ENCODE measurements around the gene NWD2.
"Not testable (repeated sequence)": the region's sequence is repeated elsewhere in the genome, so short reads cannot be mapped to it uniquely, and the experiment has no call there.

The NWD2 gene, protein sequence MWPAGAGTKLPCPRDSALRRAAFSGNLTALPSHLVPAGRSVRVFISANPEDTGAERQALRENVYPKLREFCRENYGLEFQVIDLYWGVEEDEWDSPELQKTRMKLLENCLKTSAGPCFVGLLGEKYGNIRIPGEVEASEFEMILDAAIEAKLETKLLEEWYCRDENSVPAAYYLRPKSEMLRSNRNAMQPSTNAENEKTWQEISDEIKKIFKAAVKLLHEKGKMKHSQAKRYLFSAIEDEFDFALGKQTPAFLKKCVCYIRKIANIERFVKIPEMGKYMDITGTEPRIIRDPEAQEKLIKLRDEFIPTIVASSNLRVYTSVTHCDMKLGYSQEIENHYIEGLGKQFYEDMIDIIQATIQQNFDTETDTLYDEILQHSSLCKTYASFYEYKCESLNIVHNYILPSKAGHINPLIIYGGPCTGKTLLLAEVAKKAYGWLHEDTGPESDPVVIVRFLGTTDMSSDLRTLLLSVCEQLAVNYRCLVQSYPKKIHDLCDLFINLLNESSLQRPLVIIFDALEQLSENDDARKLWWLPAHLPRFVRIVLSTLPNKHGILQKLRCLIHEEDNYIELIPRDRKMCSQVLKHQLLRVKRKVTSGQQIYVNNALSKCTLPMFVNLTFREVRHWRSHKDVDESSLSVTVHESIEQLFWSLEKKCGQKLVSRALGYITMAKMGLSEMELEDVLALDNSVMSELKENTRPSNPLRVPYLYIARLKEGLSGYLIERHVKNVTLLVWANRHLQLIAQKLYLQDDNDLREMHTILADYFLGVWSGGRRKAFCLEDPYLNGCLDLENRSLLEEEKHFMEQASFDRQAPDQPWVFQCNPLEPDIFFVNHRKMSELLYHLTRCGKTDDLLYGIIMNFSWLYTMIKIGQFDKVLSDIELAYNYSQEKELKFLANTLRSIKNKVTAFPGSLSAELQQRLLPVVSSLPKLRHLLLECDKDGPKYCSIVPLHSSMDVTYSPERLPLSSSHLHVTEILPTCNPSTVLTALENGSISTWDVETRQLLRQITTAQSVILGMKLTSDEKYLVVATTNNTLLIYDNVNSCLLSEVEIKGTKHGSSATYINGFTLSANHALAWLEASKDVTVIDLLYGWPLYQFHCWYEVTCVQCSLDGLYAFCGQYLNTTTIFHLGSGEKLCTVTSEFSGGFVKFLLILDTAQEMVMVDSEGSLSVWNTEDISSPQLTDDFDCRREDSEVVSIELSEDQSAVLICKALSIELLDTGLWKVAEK (N-terminal part only)

DNA sequence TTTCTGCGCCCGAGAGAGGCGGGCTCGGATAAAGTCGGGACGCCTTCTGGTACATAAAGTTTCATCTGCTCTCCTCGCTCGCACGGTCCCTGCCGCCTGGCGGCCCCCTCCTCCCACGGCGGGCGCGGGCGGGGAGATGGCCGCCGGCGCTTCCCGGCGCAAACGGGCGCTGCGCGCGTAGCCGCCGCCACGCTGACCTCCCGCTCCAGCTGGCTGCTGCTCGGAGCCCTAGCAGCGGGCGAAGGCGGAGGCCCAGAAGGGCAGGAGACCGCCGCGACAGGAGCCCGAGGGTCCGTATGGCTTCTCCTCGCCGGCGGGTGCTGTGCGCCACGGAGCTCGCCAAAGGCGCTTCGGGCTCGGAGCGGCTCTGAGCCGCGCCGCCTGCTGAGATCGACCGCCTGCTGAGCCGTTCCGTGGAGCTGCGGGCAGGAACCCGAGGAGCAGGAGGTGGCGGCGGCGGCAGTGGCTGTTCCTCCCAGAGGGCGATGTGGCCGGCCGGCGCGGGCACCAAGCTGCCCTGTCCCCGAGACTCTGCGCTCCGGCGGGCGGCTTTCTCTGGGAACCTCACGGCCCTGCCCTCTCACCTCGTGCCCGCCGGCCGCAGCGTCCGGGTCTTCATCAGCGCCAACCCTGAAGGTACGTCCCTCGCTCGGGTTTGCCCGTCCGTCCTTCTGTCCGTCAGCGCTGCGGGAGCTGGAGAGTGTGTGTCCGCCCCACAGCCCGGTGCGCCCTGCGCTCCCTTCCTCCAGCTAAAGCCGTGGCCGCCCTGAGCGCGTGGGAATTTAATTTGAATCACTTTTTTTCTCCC, at the start of gene NWD2:
Gene NWD2, plus strand, starts transcription at position 161 of the 808 bp plus-strand sequence. Its CDS starts 325 bp downstream, at position 486.
- H3K4me3 ChIP-seq, result peak within 1 kb of the TSS in 3 of 7 experiments; percentile 4 to 14 (median 6)
- no peak within 1 kb of the TSS for H3K27ac ChIP-seq

DNA sequence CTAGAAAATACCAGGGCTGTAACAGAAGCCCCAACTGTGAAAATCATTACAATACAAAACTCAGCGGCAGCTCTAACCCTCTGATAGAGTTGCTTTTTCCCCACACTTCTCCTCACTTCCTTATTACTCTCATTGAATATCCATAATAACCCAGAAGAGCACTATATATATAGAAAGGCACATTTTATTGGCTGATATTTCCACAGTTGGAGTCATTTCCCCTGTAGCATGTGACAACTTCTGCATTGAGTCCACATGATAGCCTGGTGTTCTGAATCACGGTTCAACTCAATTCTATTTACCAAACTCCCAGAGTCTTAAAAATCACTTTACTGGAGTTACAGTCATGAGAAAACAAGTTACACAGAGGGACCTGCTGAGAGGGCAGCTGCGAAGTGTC, 46.6 kb upstream of the NWD2 start:
- Histone ChIP-seq H3K4me3 (no peak overlapping the region), H3K27ac (no peak overlapping the region)

DNA sequence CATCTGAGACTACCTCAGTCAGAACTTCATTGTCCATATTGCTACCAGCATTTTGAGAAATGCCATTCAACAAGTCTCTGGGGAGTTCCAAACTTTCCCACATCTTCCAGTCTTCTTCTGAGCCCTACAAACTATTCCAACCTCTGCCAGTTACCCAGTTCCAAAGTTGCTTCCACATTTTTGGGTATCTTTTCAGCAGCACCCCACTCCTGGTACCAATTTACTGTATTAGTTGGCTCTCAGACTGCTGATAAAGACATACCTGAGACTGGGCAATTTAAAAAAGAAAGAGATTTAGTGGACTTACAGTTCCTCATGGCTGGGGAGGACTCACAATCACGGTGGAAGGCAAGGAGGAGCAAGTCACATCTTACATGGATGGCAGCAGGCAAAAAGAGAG, 39.8 kb upstream of the NWD2 start:
- not testable (repeated sequence) for H3K4me3 ChIP-seq

DNA sequence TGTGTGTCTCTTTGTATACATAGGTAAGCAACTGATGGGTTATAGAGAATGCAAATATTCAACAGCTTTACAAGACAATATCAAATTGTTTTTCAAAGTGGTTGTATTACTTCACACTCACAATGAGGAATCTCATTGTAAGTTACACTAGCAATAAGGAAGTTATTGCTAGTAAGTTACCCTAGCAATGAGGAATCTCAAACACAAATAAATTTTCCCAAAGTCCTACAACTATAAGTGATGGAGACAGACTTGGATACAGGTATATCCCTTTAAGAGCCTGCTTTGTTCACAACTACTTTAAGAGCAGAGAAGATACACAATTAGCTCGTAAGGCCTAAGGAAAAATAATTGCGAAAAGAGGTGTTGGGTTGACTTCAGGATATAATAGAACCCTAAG, 28.3 kb upstream of the NWD2 start:
- Histone ChIP-seq H3K27ac (no peak overlapping the region), H3K4me3 (no peak overlapping the region)

More for the DNA sequence above, 39.8 kb upstream of the NWD2 start:
- not testable (repeated sequence) for H3K27ac ChIP-seq

DNA sequence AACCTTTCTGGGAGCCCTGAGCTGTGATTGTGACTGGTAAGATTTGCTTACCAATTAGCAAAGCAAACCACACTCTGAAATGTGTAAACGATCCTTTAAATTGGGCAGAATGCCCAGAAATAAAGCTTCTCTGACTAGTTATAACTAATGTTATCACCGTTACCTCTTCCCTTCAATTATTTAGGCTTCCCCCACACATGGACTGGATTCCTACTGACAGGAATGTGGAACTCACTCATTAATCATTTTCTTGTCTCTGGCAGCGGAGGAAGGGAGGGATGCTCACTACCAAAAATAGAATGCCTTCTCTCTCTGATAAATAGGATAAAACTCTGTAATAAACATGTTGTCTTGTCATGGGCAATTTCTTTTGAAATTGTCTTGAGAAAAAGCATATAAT, 25.3 kb upstream of the NWD2 start:
- no peak overlapping the region for H3K4me3 ChIP-seq
- H3K27ac ChIP-seq, result no peak overlapping the region

DNA sequence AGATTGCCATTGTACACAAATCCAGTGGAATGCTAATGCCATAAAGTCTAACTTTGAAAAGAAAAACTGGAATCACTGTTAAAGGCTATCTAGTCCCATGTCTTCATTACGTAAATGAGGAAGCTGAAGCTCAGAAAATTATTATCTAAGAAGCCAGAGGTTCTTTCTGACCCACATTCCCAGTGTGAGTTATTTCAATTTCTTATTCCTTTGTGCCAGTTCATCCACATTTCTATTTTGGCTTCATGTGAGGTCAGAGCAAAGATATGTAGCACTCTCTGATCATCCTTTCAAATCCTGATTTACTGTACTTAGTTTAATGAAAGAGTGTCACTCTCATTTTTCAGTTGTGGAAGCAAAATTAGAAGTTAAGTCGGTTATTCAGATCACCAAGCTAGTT, 24.6 kb upstream of the NWD2 start:
- Histone ChIP-seq H3K27ac (no peak overlapping the region), H3K4me3 (no peak overlapping the region)

DNA sequence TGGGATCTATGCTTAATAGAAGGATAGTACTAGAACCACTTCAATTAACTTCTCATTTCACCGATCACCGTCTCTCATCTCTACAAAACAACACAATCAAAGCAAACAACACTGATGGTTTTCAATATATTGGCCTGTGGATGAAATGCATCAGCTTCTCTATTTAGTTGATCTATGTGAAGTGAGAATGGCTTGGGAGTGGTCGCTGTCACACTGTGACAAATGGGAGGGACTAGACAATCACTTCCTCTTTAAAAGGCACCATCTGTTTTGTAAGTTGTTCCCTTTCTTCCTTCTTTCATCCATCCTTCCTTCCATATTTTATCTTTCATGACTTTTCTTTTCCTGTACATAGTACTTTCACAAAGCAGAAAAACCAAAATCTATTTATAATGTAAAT, 23.9 kb upstream of the NWD2 start:
- Histone ChIP-seq H3K27ac (no peak overlapping the region), H3K4me3 (no peak overlapping the region)

DNA sequence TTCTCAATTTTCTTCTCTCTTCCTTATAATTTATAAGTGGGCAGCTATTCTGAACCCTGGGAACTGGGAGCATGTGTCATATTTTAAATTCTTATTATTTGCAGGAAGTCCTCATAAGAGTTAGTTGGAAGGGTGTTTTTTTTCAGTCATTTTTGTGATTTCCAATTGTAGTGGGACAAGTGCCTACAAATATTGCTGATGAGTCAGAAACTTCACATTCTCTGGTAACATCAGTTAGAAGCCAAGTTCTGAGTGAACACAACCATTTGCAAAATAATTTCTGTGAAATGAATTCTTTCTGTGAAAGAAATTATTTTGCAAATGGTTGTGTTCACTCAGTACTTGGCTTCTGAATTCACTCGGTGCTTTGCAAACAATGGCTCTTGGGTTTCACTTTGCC, 20.8 kb upstream of the NWD2 start:
- no peak overlapping the region for H3K4me3 ChIP-seq

DNA sequence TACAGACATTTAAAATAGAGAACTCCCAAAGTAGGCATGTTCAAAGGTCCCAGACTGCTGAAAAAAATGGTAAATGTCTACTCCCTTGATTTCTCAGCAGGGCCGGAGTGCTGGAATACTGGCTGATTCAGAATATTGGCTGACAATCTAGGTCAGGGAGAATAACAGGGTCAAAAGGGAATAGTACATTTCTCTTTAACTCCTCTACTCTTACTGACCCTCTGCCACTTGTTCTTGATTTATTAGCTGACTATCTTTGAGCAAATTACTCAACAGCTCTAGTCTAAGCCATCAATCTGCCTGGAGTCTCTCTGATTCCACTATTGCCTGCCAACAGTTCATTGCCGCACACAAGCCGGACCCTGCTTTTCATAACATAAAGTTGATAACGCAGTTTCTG, 19.7 kb upstream of the NWD2 start:
- H3K4me3 ChIP-seq, result no peak overlapping the region
- H3K27ac ChIP-seq, result no peak overlapping the region

More for the DNA sequence above, 20.8 kb upstream of the NWD2 start:
- H3K27ac ChIP-seq, result no peak overlapping the region

DNA sequence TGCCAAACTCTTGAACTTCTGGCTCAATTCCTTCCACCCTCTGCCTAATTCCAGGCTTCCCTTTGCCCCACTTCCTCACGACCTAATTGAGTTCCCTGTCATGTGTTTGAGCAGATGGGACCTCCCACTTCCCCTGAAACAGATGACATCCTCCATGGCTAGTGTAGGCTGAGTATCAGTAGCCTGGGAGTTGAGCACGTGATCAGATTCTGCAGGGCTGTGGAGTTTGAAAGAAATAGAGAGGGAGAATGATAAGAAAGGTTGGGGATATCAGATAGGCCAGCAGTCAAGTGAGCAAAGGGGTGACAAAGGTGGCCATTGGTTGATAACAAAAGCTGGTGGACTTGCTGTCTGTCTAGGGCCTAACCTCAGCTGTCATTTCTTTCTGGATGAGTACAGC, 18.8 kb upstream of the NWD2 start:
- H3K4me3 ChIP-seq, result no peak overlapping the region
- no peak overlapping the region for H3K27ac ChIP-seq

DNA sequence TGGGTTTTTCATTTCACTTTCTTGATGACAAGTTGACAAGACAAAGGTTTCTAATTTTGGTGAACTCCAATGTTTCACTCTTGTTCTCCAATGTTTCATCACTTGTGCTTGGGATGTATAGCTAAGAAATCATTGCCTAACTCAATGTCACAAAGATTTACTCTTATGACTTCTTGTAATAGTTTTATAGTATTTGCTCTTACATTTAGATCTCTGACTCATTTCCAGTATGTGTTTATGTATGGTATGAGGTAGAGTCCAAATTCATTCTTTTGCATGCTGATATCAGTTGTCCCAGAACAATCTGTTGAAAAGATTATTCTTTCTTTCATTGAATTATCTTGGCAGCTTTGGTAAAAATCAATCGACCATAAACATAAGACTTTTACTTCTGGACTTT, 12.2 kb upstream of the NWD2 start:
- Histone ChIP-seq H3K27ac (no peak overlapping the region), H3K4me3 (no peak overlapping the region)

DNA sequence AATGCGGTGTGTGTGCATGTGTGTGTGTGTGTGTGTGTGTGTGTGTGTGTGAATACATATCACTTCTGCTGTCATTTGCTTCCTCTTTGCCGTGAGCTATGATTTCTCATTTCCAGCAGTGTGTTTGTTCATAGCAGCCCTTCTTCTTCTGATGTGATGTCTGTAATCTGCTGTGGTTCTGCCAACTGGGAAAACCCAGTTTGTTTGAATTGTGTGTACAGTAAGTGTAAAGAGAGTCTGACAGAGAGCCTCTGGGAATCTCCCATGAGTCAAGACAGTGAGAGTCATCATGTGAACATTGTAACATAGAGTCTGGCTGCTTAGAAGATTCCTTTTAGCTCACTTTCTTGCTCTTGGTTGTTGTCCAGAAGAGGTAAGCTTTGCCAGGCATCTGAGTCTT, 8.4 kb upstream of the NWD2 start:
- no peak overlapping the region for H3K27ac ChIP-seq
- no peak overlapping the region for H3K4me3 ChIP-seq

DNA sequence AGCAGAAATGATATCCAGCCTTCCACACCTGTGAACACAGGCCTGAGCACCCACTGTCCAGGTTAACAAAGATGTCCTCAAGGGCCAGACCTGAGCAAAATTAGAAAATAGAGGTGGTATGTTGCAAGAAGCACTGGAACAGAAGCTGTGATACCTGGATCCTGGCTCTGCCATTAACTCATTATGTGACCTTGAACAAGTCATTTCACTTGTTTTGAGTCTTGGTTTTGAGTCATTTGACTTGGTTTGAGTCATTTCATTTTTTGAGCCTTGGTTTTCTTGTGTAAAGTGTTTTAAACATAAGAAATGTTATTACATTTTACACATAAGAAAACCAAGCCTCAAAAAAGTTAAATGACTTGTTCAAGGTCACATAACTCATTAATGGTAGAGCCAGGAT, 2.9 kb upstream of the NWD2 start:
- H3K27ac ChIP-seq, result no peak overlapping the region
- H3K4me3 ChIP-seq, result no peak overlapping the region

DNA sequence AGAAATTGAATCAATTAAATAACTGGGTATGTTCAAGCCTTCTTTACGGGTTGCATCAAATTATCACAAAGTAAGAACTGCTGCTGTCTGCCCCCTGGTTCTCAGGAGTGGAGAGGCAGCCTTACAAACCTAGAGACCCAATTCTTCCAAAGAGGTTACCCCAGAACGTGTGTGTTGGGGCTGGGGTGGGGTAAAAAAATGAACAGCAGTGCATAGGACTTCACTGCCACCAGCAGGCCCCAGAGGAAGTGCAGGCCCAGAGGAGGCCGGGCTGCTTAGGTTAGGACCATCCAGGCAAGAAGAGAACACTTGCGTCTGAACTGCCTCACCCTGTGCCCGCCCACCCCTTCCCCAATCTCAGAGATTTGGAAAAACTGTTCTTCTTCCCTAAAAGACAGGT, 1.5 kb upstream of the NWD2 start:
- Histone ChIP-seq H3K4me3 (no peak overlapping the region), H3K27ac (no peak overlapping the region)

DNA sequence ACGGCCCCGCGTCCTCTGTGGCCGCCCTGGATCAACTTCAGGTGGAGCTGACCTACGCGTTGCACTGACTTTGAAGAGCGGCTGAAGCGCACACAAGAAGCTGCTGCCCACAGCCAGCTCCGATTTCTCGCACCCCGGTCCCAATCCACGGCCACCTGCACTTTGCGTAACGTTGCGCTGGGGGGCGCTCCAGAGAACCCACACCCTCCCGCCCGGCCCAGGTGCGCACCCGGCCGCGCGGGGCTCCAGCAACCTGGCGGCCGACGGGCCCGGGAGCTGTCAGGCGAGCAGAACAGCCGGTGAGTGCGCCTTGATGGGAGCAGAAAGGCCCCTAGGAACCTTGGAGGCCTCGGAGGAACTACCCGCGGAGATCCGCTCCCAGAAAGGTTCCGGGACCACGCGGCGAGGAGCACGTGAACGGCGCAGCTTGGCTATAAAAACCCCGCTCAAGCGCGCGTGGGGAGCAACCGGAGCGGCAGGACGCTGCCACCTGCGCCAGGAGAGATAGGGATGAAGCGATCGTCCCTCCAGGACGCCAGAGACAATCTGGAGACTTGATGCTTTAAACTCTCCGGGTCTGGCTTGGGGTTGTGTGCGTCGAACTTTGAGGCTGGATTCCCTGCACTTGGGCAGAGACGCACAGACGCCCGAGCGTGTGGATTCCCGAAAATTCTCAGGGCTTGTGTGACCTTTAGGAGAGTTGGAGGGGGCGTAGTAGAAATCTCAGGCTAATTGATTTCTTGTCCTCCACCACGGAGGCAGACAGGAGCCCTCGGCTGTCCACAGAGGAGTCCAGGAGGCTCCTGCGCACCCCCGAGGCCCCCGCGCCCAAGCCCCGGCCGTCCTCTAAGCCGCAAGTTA, 591 bp upstream of the NWD2 start:
- Histone ChIP-seq H3K27ac (no peak overlapping the region), H3K4me3 (peak overlapping the region in 2 of 7 experiments; percentile 4 to 14)

DNA sequence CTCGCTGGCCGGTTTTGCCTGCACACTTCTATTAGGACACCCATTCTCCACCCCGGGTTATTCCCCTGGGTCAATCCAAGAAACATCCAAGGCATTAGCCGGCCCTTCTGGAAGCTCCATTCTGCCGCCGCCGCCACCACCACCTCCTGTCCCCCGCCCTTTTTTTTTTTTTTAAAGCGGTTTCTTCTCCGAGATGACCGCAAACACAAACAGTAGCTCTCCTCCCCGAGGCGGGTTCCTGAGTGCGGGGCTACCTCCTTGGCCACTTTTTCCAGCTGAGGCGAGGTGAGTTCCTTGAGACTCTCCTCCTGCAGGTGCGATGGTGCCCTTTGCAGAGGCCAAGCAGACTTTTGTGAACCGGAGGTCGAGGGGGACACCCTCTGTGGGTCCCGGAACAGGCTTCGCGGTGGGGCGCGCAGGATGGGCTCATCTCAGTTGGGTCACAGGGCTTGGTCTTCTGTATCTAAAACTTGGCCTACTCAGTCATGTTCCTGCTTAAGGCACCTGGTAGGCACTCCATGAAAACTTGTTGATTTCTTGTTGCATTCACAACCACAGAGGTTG, 930 bp downstream of the NWD2 start:
- H3K4me3 ChIP-seq, result peak overlapping the region in 1 of 7 experiments; percentile 6

DNA sequence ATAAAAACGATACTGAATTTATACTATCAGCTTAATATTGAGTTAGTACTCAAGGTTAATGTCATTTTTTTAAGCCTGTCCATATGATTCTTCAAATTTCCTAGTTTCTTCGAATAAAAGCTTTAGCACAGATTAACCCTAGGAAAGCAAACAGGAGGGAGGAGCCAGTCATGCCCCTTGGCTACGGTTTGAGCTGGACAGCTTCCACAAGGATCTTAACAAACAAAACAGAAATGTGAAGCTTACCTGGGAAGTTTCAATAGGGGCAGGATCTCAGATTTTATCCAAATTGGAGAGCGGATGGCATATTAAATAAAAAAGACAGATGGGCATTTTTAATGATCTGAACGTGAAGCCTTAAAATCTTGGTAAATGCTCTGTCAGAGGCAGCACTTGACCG, 2.3 kb downstream of the NWD2 start:
- no peak overlapping the region for H3K4me3 ChIP-seq
- H3K27ac ChIP-seq, result no peak overlapping the region

More for the DNA sequence above, 930 bp downstream of the NWD2 start:
- H3K27ac ChIP-seq, result no peak overlapping the region

DNA sequence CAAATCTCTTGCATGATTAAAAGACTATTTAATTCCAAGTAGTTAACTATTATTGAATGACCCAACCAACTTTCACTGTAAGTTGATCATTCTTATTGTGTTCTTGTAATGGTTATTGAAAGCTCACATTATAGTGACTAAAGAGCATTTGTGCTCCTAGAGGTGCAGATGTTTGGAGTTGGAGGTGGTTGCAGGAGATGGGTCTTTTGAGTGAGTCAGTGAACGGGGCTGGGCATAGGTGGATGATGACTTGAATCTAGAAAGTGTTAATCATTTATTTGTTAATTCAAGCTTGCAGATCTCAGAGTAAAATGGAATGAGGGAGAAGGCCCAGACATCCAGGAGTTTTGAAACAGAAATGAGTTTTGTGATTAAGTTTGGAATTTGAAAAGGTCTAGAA, 13.7 kb downstream of the NWD2 start:
- no peak overlapping the region for H3K4me3 ChIP-seq

More for the DNA sequence above, 13.7 kb downstream of the NWD2 start:
- no peak overlapping the region for H3K27ac ChIP-seq
